Parathyroid adenoma (tissue), 2 donors: ENCODE data around the gene CORO7.

Experiments
- H2AFZ ChIP-seq: fragments of 300-600 bp; sonication (generic); one replicate; pipeline ENCODE4 v1.7.0; 2017; ENCODE audit warnings: antibody characterized with exemption, mild to moderate bottlenecking
- H3K27ac ChIP-seq: fragments of 300-600 bp; sonication (generic); one replicate; pipeline ENCODE4 v1.7.0; 2017
- H3K27me3 ChIP-seq: fragments of 300-600 bp; sonication (generic); one replicate; pipeline ENCODE4 v1.7.0; 2017; ENCODE audit warnings: low read length; ENCODE audit not compliant: control insufficient read depth, insufficient read depth
- H3K36me3 ChIP-seq: fragments of 300-600 bp; sonication (generic); one replicate; pipeline ENCODE4 v1.7.0; 2017; ENCODE audit warnings: low read length; ENCODE audit not compliant: control insufficient read depth, insufficient read depth
- H3K4me1 ChIP-seq: fragments of 300-600 bp; sonication (generic); one replicate; pipeline ENCODE4 v1.7.0; 2017; ENCODE audit warnings: control low read depth
- H3K4me2 ChIP-seq: fragments of 300-600 bp; sonication (generic); one replicate; pipeline ENCODE4 v1.7.0; 2017; ENCODE audit warnings: low read length
- H3K4me3 ChIP-seq: fragments of 300-600 bp; sonication (generic); one replicate; pipeline ENCODE4 v1.7.0; 2017; ENCODE audit warnings: low read depth, low read length
- H3K79me2 ChIP-seq: fragments of 300-600 bp; sonication (generic); one replicate; pipeline ENCODE4 v1.7.0; 2017; ENCODE audit warnings: control low read depth
- H3K9ac ChIP-seq: fragments of 300-600 bp; sonication (generic); one replicate; pipeline ENCODE4 v1.7.0; 2017; ENCODE audit warnings: mild to moderate bottlenecking
- H3K9me3 ChIP-seq: fragments of 300-600 bp; sonication (generic); one replicate; pipeline ENCODE4 v1.7.0; 2017; ENCODE audit warnings: low read length; ENCODE audit not compliant: control insufficient read depth
- TF ChIP-seq, protein P1 (sequence below): fragments of 300-600 bp; sonication (generic); IDR thresholded peaks from one replicate; pipeline ENCODE4 v1.7.0; 2017; ENCODE audit warnings: antibody characterized with exemption, mild to moderate bottlenecking
- donor health status: primary hyperparathyroidism.

Gene CORO7

DNA sequence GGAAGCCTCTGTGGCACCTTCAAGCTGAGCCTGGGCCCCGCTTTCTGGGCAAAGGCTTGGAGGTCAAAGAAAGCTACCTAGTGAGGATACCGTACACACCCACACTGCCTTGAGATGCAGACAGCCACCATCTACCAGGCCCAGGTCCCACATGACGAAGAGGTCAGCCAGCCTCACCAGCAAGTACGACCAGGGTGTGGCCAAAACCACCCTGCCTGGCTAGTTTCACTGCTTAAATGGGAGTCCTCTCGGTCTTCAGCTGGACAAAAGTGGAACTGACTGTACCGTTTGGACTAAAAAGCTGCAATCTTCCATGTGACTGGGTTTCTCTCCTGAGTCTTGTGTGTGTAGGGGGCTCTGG lies 23.2 kb downstream of the CORO7 start:
- Histone ChIP-seq H3K79me2 (no peaks in the 10 kb centered on the region), H3K4me1 (no peaks in the 10 kb centered on the region), H3K9me3 (no peaks in the 10 kb centered on the region), H3K36me3 (no peaks in the 10 kb centered on the region), H3K9ac (no peak overlapping the region), H3K4me3 (no peak overlapping the region), H3K27me3 (no peaks in the 10 kb centered on the region), H3K4me2 (no peak overlapping the region), H2AFZ (no peak overlapping the region), H3K27ac (no peak overlapping the region)
- TF ChIP-seq, protein P1, sequence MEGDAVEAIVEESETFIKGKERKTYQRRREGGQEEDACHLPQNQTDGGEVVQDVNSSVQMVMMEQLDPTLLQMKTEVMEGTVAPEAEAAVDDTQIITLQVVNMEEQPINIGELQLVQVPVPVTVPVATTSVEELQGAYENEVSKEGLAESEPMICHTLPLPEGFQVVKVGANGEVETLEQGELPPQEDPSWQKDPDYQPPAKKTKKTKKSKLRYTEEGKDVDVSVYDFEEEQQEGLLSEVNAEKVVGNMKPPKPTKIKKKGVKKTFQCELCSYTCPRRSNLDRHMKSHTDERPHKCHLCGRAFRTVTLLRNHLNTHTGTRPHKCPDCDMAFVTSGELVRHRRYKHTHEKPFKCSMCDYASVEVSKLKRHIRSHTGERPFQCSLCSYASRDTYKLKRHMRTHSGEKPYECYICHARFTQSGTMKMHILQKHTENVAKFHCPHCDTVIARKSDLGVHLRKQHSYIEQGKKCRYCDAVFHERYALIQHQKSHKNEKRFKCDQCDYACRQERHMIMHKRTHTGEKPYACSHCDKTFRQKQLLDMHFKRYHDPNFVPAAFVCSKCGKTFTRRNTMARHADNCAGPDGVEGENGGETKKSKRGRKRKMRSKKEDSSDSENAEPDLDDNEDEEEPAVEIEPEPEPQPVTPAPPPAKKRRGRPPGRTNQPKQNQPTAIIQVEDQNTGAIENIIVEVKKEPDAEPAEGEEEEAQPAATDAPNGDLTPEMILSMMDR, result no peak

DNA sequence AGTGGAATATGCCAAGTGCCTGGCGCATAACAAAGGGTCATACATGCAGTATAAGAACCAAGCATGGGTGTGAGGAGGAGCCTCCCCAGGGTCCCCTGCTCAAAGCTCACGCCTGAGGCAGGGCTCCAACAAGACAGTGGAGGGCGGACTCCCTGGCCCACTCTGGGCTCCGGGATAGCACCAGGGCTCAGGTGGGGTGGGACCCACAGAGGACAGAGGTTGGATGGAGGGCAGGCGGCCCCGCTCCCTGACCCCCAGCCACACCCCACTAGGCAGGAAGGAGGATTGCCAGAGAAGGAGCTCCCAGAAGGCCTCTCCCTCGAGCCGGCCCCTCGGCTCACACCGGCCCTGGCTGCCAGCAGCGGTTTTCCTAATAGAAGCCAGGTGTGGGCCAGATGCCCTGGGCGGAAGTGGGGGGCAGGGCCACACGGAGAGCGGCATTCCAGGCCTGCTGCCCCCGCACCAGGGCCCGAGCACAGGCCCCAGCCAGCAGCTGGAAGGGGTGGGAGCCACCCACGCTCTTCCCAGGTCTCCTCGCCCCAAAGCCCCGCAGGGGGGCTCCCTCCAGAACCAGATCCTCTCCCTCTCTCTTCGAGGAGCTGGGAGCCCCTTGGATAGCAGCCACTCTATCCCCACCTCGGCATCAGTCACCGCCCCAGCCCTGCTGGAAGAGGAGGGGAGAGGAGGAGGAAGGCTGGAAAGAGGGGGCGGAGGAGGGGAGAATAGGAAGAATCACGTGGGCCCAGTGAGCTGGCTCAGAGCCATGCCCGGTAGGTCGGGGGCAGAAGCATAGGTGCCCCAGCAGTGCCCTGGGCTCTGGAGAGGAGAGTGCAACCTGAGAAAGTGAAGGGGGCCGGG lies 23.8 kb downstream of the CORO7 start:
- Histone ChIP-seq H2AFZ (no peak overlapping the region), H3K79me2 (no peaks in the 10 kb centered on the region), H3K4me1 (no peaks in the 10 kb centered on the region)

DNA sequence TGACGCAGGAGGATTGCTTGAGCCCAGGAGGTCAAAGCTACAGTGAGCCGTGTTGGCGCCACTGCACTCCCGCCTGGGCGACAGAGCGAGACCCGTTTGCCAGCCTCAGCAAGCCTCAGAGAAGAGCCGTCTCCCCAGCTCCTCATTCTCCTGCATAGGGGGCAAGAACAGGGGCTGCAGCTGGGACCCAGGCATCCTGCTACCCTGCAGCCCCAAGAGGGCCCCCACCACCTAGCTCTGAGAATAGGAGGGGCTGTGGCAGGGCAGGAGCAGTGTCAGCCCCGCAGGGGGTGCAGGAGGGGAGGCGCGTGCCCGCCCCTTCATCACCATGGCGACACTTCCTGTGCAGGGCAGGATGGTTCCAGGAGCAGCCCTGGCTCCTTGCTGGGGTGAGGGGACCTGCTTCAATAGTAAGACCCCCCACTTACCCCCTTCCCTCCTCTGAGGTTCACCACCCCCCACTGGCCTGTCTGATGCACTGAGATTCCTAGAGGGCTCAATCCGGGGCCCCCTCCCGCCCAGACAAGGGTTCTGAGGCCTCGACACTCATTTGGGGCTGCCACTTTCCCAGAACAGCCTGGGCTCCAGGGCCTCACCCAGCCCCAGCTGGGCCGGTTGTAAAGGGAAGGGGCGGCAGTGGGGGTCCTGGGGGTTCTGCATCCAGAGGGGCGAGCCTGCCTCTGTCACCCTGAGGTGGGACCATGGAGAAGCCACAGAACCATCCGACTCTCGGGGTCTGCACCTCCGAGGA lies 24.6 kb downstream of the CORO7 start:
- TF ChIP-seq, protein P1, result no peak
- Histone ChIP-seq H3K27ac (no peak overlapping the region), H3K4me1 (no peaks in the 10 kb centered on the region), H3K79me2 (no peaks in the 10 kb centered on the region), H3K27me3 (no peaks in the 10 kb centered on the region), H3K9me3 (no peaks in the 10 kb centered on the region), H3K4me3 (no peak overlapping the region), H3K4me2 (no peak overlapping the region), H3K36me3 (no peaks in the 10 kb centered on the region), H3K9ac (no peak overlapping the region), H2AFZ (no peak overlapping the region)

More for the DNA sequence above, 23.8 kb downstream of the CORO7 start:
- no peak overlapping the region for H3K4me2 ChIP-seq
- no peaks in the 10 kb centered on the region for H3K9me3 ChIP-seq
- no peak overlapping the region for H3K27ac ChIP-seq
- TF ChIP-seq, protein P1, result no peak
- no peaks in the 10 kb centered on the region for H3K36me3 ChIP-seq
- H3K4me3 ChIP-seq, result no peak overlapping the region
- H3K9ac ChIP-seq, result no peak overlapping the region
- H3K27me3 ChIP-seq, result no peaks in the 10 kb centered on the region

DNA sequence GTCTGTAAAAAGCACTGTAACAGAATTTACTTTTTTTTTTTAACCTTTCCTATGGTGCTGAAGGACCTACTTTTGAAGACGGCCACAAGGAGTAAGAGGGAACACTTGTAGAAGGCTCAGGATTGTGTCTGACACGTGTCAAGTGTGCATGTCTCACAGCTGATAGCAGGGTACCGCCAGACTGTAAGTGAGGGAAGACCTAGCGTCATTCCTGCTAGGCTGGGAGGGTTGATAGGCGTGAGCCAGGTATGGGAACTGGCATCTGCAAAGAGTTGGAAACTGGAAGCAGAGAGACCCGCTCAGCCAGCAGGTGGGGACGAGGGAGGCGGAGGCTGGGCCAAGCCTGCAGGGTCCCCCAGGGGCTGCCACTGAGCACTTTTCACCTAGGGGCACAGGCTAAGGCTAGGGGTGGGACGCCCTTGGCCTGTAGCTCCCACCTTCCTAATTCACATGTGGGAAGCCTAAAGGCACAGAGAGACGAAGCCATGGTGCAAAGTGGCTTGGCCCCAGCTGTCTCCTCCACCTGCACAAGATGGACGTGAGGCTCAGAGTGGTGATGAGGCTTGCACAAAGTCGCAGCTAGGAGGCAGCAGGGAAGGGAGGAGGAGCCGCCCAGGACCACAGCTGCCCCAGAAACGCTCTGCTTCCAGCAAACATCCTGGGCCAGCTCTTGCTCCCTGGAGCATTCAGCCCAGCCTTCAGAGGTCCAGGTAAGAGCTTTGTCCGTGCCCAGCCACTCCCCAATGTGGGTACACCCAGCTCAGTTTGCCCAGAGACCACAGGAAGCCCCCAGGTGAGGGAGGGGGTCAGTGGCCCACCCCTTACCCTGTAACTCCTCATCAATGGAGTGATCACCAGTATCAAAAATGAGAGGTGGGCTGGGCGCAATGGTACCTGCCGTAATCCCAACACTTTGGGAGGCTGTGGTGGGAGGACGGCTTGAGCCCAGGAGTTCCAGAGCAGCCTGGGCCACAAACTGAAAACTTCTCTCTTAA lies 25.8 kb downstream of the CORO7 start:
- H3K9me3 ChIP-seq, result no peaks in the 10 kb centered on the region
- no peak overlapping the region for H3K4me3 ChIP-seq
- no peak overlapping the region for H3K27ac ChIP-seq
- no peaks in the 10 kb centered on the region for H3K4me1 ChIP-seq
- H3K36me3 ChIP-seq, result no peaks in the 10 kb centered on the region
- H2AFZ ChIP-seq, result no peak overlapping the region
- H3K4me2 ChIP-seq, result no peak overlapping the region
- H3K27me3 ChIP-seq, result no peaks in the 10 kb centered on the region
- no peaks in the 10 kb centered on the region for H3K79me2 ChIP-seq
- H3K9ac ChIP-seq, result no peak overlapping the region
- TF ChIP-seq, protein P1, result no peak
